Measurements from ENCODE around the gene ZNF322.

DNA sequence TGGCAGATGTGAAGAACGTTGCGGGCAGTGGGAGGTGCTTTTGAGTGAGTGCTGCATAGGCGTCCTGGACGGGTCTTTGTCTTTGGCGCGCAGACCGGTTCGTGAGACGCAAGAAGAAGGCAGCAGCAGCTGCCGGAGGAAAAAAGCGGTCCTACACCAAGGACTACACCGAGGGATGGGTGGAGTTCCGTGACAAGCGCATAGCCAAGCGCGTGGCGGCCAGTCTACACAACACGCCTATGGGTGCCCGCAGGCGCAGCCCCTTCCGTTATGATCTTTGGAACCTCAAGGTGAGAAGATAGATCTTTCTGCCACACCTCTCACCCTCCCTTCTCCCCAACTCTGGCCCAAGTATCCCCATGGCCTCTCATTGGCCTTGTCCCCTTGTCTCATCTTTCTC is 61.7 kb downstream of the ZNF322 start:
- TF ChIP-seq FOXM1 (IDR thresholded peaks at IDR 0.05; ENCODE audit: borderline replicate concordance), result no peak
- no peak for TF ChIP-seq SP1 (IDR thresholded peaks at IDR 0.05)
- TF ChIP-seq ZNF384 (IDR thresholded peaks at IDR 0.05), result no peak
- no peak for TF ChIP-seq TARDBP (IDR thresholded peaks at IDR 0.05)
- no peak for TF ChIP-seq NFRKB (IDR thresholded peaks at IDR 0.05)
- TF ChIP-seq CTBP1 (IDR thresholded peaks at IDR 0.05; ENCODE audit: borderline replicate concordance), result no peak
- TF ChIP-seq HDGF (IDR thresholded peaks at IDR 0.05; ENCODE audit: borderline replicate concordance), result no peak
- no peak for TF ChIP-seq FOXK2 (IDR thresholded peaks at IDR 0.05)
- TF ChIP-seq ELF4 (IDR thresholded peaks at IDR 0.05), result no peak
